ENCODE measurements around the gene STK10.

Gene STK10

GRCh38 chr5:172110921-172111851, 76.8 kb downstream of the STK10 start:
- H3K4me3 ChIP-seq (ENCODE audit: low read depth, low read length): no peak overlapping the region

- H3K4me3 ChIP-seq (ENCODE audit: low read depth, low read length): no peak overlapping the region
Observed at GRCh38 chr5:172110260-172110815, 77.7 kb downstream of the STK10 start.

GRCh38 chr5:172109749-172110148, 78.3 kb downstream of the STK10 start:
- no peak overlapping the region for H3K4me3 ChIP-seq (ENCODE audit: low read depth, low read length)

GRCh38 chr5:172107571-172107970, 80.5 kb downstream of the STK10 start:
- H3K4me3 ChIP-seq (ENCODE audit: low read depth, low read length): no peak overlapping the region

- no peak overlapping the region for H3K4me3 ChIP-seq (ENCODE audit: low read depth, low read length)
Observed at GRCh38 chr5:172106511-172107356, 81.3 kb downstream of the STK10 start.

- H3K4me3 ChIP-seq (ENCODE audit: low read depth, low read length): no peak overlapping the region
Observed at GRCh38 chr5:172105811-172106210, 82.2 kb downstream of the STK10 start.

GRCh38 chr5:172104801-172105701, 83.0 kb downstream of the STK10 start:
- no peak overlapping the region for H3K4me3 ChIP-seq (ENCODE audit: low read depth, low read length)

GRCh38 chr5:172104021-172104420, 84.0 kb downstream of the STK10 start:
- H3K4me3 ChIP-seq (ENCODE audit: low read depth, low read length): no peak overlapping the region

- H3K4me3 ChIP-seq (ENCODE audit: low read depth, low read length): no peak overlapping the region
Observed at GRCh38 chr5:172102913-172103626, 85.0 kb downstream of the STK10 start.

- no peak overlapping the region for H3K4me3 ChIP-seq (ENCODE audit: low read depth, low read length)
Observed at GRCh38 chr5:172102218-172102870, 85.7 kb downstream of the STK10 start.

GRCh38 chr5:172101547-172102217, 86.3 kb downstream of the STK10 start:
- no peak overlapping the region for H3K4me3 ChIP-seq (ENCODE audit: low read depth, low read length)

GRCh38 chr5:172098883-172099282, 89.1 kb downstream of the STK10 start:
- no peak overlapping the region for H3K4me3 ChIP-seq (ENCODE audit: low read depth, low read length)

GRCh38 chr5:172098046-172098445, 90.0 kb downstream of the STK10 start:
- H3K4me3 ChIP-seq (ENCODE audit: low read depth, low read length): no peak overlapping the region

- H3K4me3 ChIP-seq (ENCODE audit: low read depth, low read length): no peak overlapping the region
Observed at GRCh38 chr5:172097356-172097755, 90.7 kb downstream of the STK10 start.

- H3K4me3 ChIP-seq (ENCODE audit: low read depth, low read length): no peak overlapping the region
Observed at GRCh38 chr5:172096207-172096940, 91.7 kb downstream of the STK10 start.

GRCh38 chr5:172095368-172096206, 92.4 kb downstream of the STK10 start:
- no peak overlapping the region for H3K4me3 ChIP-seq (ENCODE audit: low read depth, low read length)

GRCh38 chr5:172093965-172094364, 94.1 kb downstream of the STK10 start:
- no peak overlapping the region for H3K4me3 ChIP-seq (ENCODE audit: low read depth, low read length)
